Measurements from ENCODE around the gene TMEM176B. TPM values are rescaled to one million over a fixed set of nuclear protein-coding genes. Genes with fewer than 3 reads are reported as not detected.
"Not testable (repeated sequence)": the region's sequence is repeated elsewhere in the genome, so short reads cannot be mapped to it uniquely, and the experiment has no call there.

The TMEM176B gene
- total RNA-seq, 6 experiments from 2014 or later: 711 to 1,315 (median 795) TPM

DNA sequence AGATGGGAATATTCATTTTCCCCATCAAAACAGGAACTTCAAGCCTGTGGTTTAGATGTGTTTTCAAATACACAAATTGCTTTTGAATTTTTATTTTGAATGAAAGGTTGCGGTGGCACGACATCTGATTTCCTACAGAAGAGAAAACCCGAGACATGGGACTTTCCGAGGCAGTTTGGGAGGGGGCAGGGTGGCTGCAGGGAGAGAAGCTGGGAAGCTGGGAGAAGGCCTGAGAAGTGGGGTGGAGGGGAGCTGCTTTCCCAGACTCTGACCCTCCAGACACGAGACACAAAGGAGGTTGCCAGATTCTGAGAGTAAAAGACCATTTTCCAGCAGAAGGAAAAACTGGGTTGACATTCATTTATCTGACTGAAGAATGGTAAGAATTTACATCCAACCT lies 20.0 kb upstream of the TMEM176B start:
- no peaks in the 10 kb centered on the region for H3K9me3 ChIP-seq
- ATAC-seq: peak in 2 of 4 donors; percentile 23 to 62
- 32% methylated on average over 5 of the region's 5 CpGs for WGBS (ENCODE audit: insufficient coverage, low coverage, low lambda C conversion rate, missing lambda C conversion rate)
- TF ChIP-seq POLR2A (IDR thresholded peaks at IDR 0.05): no peak
- TF ChIP-seq, protein P1, sequence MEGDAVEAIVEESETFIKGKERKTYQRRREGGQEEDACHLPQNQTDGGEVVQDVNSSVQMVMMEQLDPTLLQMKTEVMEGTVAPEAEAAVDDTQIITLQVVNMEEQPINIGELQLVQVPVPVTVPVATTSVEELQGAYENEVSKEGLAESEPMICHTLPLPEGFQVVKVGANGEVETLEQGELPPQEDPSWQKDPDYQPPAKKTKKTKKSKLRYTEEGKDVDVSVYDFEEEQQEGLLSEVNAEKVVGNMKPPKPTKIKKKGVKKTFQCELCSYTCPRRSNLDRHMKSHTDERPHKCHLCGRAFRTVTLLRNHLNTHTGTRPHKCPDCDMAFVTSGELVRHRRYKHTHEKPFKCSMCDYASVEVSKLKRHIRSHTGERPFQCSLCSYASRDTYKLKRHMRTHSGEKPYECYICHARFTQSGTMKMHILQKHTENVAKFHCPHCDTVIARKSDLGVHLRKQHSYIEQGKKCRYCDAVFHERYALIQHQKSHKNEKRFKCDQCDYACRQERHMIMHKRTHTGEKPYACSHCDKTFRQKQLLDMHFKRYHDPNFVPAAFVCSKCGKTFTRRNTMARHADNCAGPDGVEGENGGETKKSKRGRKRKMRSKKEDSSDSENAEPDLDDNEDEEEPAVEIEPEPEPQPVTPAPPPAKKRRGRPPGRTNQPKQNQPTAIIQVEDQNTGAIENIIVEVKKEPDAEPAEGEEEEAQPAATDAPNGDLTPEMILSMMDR (IDR thresholded peaks at IDR 0.05): no peak
- no peak overlapping the region for H3K4me3 ChIP-seq
- DNase-seq: no peak
- H3K27ac ChIP-seq: no peak overlapping the region
- intact Hi-C loops (cut with DNase I): no loop called here
- no peaks in the 10 kb centered on the region for H3K36me3 ChIP-seq
- peaks cover 0 to 17% (median 8%) of the 10 kb centered on the region in 4 donors for H3K4me1 ChIP-seq
- no peaks in the 10 kb centered on the region for H3K27me3 ChIP-seq

DNA sequence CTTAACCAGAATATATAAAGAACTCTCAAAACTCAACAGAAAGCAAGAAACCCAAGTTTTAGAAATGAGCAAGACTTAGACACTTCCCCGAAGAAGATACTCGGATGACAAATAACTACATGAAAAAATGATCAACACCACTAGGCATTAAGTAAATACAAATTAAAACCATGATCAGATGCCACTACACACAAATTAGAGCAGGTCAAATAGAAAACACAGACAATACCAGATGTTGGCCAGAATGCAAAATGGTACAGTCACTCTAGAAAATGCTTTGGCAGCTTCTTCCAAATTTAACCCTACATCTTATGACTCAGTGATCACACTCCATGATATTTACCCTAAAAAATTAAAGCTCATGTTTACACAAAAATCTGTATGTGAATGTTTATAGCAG lies 18.8 kb upstream of the TMEM176B start:
- Histone ChIP-seq H3K4me3 (no peak overlapping the region), H3K27ac (no peak overlapping the region), H3K9me3 (no peaks in the 10 kb centered on the region), H3K36me3 (no peaks in the 10 kb centered on the region), H3K27me3 (no peaks in the 10 kb centered on the region), H3K4me1 (peaks cover 0 to 9% (median 3%) of the 10 kb centered on the region in 4 donors)
- WGBS (ENCODE audit: insufficient coverage, low coverage, low lambda C conversion rate, missing lambda C conversion rate): 76% methylated on average over 2 of the region's 2 CpGs
- DNase-seq (no peak), ATAC-seq (no peak)
- TF ChIP-seq, protein P1 (IDR thresholded peaks at IDR 0.05): no peak
- TF ChIP-seq POLR2A (IDR thresholded peaks at IDR 0.05): no peak
- intact Hi-C loops (cut with DNase I): no loop called here

DNA sequence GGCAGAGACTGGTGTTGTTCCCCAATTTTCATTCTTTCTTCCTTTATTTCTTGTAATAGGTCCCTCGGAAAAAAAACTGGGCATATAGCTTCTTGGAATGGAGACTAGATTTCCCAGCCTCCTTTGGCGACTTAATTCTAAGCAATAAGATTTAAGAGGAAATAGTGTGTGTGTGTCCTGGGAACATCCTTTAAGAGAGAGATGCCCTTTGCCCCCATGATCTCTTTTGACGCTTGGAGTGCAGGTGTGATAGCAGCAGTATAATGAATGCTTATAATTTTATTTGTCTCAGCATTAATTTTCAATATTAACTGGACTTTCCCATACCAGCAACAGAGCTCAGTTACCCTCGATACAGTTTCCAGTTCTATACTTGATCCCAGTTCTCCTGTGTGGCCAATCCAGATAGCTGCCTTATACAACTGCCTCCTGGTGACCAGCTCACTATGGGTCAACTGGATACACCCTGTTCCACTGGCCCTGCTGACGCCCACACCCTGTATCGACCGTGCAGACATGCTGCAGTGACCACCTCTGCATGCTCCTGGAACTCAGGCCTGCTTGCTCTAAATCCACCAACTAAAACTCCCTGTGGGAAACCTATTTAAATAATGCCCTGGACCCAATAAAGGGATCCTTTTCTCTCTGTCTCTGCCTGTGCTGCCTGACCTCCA lies 14.3 kb upstream of the TMEM176B start:
- ATAC-seq (no peak), DNase-seq (no peak)
- 83% methylated on average over 5 of the region's 7 CpGs for WGBS (ENCODE audit: insufficient coverage, low coverage, low lambda C conversion rate, missing lambda C conversion rate)
- intact Hi-C loops (cut with DNase I): no loop called here
- no peaks in the 10 kb centered on the region for H3K4me1 ChIP-seq
- no peaks in the 10 kb centered on the region for H3K36me3 ChIP-seq
- peaks cover 0 to 3% (median 0%) of the 10 kb centered on the region in 4 donors for H3K9me3 ChIP-seq
- no peak overlapping the region for H3K4me3 ChIP-seq
- H3K27me3 ChIP-seq: no peaks in the 10 kb centered on the region
- H3K27ac ChIP-seq: no peak overlapping the region
- TF ChIP-seq POLR2A (IDR thresholded peaks at IDR 0.05): no peak
- TF ChIP-seq, protein P1 (IDR thresholded peaks at IDR 0.05): no peak

DNA sequence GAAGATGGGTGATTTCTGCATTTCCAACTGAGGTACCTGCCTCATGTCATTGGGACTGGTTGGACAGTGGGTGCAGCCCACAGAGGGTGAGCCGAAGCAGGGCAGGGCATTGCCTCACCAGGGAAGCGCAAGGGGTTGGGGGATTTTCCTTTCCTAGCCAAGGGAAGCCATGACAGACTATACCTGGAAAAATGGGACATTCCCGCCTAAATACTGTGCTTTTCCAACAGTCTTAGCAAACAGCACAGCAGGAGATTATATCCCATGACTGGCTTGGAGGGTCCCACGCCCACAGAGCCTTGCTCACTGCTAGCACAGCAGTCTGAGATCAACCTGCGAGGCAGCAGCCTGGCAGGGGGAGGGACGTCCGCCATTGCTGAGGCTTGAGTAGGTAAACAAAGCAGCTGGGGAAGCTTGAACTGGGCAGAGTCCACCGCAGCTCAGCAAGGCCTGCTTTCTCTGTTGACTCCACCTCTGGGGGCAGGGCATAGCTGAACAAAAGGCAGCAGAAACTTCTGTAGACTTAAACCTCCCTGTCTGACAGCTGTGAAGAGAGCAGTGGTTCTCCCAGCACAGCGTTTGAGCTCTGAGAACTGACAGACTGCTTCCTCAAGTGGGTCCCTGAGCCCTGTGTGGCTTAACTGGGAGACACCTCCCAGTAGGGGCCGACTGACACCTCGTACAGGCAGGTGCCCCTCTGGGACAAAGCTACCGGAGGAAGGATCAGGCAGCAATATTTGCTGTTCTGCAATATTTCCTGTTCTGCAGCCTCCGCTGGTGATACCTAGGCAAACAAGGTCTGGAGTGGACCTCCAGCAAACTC lies 7.7 kb upstream of the TMEM176B start:
- H3K4me3 ChIP-seq: peak overlapping the region in 1 of 3 donors; percentile 39
- peak in 3 of 4 donors; percentile 37 to 41 (median 38) for ATAC-seq
- peak; percentile 23 for TF ChIP-seq POLR2A (IDR thresholded peaks at IDR 0.05)

More for the DNA sequence above, 7.7 kb upstream of the TMEM176B start:
- Histone ChIP-seq H3K27ac (peak overlapping the region in 2 of 3 donors; percentile 28 to 71), H3K9me3 (peaks cover 0 to 10% (median 0%) of the 10 kb centered on the region in 4 donors), H3K4me1 (peaks cover 0 to 17% (median 0%) of the 10 kb centered on the region in 4 donors), H3K36me3 (peaks cover 0 to 26% (median 14%) of the 10 kb centered on the region in 4 donors)
- intact Hi-C loops (cut with DNase I): loop anchor here in 1 of 2 donors (10.0 kb wide), 1 partner anchor 67 kb away; no protein-coding TSS in a partner anchor
- not testable (repeated sequence) for H3K27me3 ChIP-seq
- 20% methylated on average over 10 of the region's 13 CpGs for WGBS (ENCODE audit: insufficient coverage, low coverage, low lambda C conversion rate, missing lambda C conversion rate)
- peak; percentile 75 to 89 (median 88) for DNase-seq
